ENCODE measurements around the gene AMBN.

The AMBN gene, protein sequence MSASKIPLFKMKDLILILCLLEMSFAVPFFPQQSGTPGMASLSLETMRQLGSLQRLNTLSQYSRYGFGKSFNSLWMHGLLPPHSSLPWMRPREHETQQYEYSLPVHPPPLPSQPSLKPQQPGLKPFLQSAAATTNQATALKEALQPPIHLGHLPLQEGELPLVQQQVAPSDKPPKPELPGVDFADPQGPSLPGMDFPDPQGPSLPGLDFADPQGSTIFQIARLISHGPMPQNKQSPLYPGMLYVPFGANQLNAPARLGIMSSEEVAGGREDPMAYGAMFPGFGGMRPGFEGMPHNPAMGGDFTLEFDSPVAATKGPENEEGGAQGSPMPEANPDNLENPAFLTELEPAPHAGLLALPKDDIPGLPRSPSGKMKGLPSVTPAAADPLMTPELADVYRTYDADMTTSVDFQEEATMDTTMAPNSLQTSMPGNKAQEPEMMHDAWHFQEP

DNA sequence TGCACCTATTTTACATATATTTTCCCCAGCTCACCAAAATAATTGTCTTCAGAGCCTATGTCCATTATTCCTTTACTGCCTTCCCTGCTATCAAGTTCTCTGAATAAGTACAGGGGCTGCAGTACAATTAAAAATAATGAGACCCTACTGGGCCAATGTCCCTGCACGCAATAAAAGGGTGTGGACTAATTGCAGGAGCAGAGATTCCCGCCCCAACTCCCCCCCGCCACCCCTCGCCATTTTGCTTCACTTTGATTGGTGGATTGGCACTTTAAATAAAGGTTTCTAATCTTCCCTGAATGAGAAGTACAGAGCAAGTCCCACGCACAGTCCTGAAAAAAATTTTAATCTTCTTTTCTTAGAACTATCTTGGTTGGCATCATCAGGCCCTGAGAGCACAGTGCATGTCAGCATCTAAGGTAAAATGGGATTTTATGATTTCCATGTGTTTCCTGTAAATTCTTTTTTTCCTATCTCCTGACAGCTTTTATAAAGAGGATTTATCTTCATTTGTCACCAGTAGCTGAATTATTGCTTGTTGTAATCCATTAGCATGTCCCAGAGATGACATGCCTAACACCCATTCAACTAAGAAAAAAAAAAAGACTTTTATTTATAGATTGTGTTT, at the start of gene AMBN:
Gene AMBN (plus strand): TSS at position 302 of the 628 bp plus-strand sequence. CDS start 103 bp downstream, at position 405.
- in situ Hi-C loops (cut with MboI; ENCODE audit: low sequenced_read_pairs): no loop called here

DNA sequence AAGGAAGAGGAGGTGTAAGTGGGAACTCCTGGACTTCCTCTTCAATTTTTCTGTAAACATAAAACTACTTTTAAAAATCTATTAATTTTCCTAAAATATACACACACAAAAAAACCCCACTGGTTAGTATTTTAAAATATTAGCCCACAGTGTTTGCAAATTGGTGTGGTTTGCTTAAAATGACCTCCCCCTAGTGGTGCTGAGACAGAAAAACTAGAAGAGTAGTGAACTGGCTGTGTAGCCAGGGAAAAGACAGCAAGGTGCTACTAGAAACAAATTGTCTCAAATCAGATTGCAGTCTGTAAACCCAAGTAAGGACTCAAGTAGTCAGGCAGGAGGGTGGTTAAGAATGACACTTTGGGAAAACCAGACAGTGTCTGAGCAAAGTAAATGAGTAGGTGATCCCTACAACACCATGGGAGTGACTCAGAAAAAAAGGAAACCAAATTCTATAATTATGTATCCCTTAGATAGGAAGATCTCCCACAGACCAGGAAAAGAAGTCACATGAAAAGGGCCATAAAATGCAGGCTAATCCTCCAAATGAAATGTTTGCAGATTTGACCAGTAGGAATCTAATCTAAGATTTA, 47.7 kb upstream of the AMBN start:
- in situ Hi-C loops (cut with MboI; ENCODE audit: low sequenced_read_pairs): no loop called here

- in situ Hi-C loops (cut with MboI; ENCODE audit: low sequenced_read_pairs): no loop called here
Measured at GRCh38 chr4:70556856-70557255, 35.2 kb upstream of the AMBN start.

DNA sequence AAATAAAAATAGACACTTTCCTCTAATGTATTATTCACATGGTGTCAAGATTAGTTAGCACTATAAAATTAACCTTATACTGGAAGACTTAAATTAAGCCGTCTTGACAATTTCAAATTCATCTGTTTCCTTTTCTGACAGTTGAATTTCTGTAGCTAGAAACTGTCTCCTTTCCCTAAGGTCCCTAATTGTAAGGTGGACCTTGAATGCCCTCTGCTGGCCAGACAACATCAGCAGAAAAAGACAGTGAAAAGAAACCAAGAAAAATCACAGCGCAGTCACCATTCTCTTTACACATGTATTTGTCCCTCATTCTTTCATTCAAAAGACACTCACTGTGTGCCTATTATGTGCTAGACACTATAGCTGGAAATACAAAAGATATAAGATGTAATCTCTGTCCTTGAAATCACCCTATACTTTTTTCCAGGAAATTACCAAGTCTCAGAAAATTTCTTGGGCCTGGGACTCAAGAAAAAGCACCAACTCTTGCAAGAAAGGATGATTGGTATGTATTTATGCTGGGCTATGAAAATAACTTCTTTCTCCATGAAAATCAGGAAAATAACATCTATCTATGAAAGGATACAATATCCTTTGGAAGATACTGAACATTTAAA, 32.7 kb upstream of the AMBN start:
- in situ Hi-C loops (cut with MboI; ENCODE audit: low sequenced_read_pairs): no loop called here

- in situ Hi-C loops (cut with MboI; ENCODE audit: low sequenced_read_pairs): no loop called here
Measured at GRCh38 chr4:70559924-70560323, 32.1 kb upstream of the AMBN start.

DNA sequence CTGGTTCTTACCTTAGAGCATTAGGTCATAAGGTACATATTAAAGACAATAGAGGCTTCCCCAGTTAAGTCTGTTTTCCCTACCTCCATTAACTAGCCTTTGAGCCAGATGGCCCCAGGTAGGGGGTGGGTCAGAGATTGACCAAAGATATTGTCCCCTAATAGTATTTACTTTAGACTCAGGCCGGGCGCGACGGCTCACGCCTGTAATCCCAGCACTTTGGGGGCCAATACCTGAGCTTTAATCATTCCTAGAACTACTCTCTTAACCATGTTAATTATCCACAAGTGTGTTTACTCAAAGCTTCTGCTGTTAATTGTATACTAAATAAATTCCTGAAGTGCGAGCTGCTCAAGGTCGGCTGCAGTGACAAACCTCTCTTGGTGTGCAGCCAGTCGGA, 28.0 kb upstream of the AMBN start:
- in situ Hi-C loops (cut with MboI; ENCODE audit: low sequenced_read_pairs): no loop called here

DNA sequence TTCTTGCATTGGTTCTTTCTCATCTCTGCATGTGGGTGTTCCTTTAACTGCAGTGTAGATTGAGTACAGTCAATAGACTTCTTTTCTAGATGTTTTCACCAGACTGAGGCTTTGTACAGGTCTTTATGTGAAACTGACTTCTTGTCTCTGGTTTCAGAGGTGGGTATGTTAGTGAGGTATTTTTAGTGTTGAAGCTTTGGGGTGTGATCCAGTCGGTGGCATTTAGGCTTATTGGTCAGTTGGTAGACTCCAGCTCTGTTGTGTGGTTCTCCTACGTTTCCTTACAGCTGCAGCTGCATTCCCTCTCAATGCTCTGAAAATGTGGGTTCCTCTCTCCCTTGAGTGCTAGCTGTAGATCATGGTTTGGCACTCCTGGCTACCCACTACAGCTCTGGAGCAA, 21.3 kb upstream of the AMBN start:
- in situ Hi-C loops (cut with MboI; ENCODE audit: low sequenced_read_pairs): no loop called here

DNA sequence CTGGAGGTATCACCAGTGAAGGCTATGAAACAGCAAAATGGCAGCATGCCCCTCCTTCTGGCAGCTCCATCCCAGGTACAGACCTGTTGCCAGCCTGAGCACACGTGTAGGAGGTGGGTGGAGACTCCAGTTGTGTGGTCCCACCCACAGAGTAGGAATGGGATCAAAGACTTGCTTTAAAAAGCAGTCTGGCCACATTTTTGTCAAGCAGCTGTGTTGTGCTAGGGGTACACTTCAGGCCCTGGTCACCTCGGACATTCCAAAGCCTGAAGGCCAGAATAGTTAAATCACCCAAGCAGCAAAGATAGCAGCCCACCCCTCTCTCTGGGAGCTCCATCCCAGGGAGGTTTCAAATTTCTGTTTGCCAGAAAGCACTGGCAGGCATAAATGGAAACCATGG, 20.3 kb upstream of the AMBN start:
- in situ Hi-C loops (cut with MboI; ENCODE audit: low sequenced_read_pairs): no loop called here

DNA sequence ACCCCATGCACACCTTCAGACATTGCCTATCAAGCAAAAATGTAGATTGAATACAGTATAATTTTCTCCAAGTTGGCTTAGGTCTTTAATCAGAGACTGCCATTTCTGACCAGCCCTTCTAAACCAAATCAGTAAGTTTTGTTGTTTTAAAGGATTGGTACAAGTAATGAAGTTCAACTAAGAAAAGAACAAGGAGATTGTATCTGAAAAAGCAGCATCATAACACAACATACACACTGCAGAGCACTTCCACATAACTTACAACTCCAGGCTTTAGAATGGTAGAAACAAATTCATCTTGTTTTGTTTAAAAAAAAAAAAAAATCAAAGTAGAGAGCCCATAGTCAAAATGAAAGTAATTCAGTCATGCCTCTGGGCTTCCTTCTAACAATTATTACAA, 16.1 kb upstream of the AMBN start:
- in situ Hi-C loops (cut with MboI; ENCODE audit: low sequenced_read_pairs): no loop called here

DNA sequence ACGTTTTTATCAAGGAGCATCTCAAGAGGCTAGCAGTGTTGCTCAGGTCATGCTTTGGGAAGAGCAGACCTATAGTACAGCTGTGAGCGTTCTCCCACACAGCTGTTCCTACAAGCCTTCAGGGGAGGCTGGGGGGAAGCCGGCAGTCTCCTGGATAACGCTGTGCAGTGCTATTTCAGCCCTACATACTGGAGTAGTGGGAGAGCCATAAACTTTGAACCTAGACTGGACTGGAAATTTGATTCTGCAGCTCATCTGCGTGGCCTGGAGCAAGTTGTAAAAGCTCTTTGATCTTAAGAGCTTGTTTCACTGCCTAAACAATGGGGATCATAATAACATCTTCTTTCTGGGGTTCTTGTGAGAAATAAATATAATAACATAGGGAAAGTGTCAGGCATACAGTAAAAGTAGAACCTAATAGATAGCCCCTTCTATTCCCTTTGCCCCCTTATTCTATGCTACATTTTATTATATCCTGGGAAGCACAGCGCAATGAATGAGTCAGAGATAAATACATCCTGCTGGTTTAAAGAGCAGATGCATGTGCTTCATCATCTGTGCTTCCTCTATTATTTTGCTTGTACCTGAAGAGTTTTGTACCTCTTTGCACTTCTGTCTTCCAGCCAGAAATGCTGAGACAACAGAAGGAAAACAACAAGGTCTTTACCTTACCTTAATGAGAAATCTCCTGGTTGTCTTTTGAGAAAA, 14.7 kb upstream of the AMBN start:
- in situ Hi-C loops (cut with MboI; ENCODE audit: low sequenced_read_pairs): no loop called here

DNA sequence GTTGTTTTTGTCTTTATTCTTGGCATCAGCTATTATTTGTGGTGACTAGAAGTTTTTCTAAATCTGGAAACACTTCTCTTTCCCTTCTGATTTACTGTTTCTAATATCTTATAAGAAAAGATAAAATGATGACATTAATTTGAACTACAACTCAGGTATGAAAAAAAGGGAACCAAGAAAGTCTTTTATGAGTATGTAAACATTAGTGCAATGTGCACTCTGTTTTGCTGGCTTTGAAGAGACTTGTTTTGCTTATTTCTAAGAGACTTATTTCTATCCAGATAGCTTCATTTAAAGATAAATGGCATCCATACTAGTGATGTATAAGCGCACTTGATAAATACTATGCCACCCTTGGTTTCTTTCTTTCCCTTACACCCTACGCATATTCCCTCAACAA, 10.1 kb upstream of the AMBN start:
- in situ Hi-C loops (cut with MboI; ENCODE audit: low sequenced_read_pairs): no loop called here

DNA sequence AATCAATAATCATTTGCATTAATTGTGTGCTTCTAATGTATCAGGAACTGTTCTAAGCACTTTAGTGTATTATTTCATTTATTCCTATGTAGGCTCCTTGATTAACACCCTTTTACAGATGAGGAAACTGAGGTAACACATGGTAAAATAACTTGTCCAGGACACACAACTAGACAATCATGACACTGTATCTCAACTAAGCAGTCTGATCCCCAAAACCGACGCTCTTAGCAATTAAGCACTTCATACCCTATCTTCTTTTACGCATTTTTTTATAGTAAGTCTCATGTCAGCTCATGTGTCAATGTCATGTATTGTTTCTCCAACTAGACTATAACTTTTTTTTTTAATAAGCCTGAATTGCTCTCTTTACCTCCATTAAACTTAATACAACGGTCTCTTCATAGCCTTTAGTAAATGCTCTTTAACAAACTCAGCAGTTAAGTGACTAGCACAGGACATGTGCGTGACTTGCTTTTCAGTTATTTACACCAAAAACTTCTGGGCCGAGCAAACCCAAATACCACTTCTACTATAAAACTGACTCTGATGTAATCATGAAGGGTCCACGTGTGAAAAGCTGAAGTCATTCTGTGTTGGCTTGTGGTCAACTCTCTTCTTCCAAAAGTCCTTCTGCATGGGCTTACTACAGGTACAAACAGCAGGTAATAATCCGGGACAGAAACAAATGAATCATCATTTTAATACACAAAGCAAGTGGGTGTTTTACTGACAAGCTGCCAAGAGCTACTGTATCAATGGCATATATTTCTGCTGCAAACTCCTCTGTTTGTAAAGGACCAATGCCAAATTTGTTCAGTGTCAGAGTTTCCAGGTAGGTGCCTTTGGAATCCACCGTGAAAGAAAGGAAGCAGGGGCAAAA, 7.9 kb upstream of the AMBN start:
- in situ Hi-C loops (cut with MboI; ENCODE audit: low sequenced_read_pairs): no loop called here

DNA sequence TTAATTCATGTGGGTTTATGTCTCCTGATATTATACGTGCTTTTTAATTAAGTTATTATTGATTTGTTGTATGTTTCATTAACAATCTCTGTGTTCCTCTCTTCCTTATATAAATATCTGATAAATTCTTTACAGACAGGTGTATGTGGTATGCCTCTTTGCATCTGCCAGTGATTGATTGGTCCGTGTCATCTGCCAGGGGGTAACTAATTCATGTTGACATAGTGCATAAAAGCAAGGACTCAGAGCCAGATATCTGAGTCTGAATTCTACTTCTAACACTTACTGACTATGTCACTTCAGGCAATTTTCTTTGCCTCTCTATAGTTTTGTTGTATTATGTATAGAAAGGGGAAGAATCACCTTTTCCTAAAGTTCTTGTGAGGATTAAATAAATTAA, 5.2 kb upstream of the AMBN start:
- in situ Hi-C loops (cut with MboI; ENCODE audit: low sequenced_read_pairs): no loop called here

- in situ Hi-C loops (cut with MboI; ENCODE audit: low sequenced_read_pairs): no loop called here
Measured at GRCh38 chr4:70589785-70590184, 2.3 kb upstream of the AMBN start.

- in situ Hi-C loops (cut with MboI; ENCODE audit: low sequenced_read_pairs): no loop called here
Measured at GRCh38 chr4:70594196-70594595, 2.1 kb downstream of the AMBN start.

- in situ Hi-C loops (cut with MboI; ENCODE audit: low sequenced_read_pairs): no loop called here
Measured at GRCh38 chr4:70600305-70600704, 8.2 kb downstream of the AMBN start.

DNA sequence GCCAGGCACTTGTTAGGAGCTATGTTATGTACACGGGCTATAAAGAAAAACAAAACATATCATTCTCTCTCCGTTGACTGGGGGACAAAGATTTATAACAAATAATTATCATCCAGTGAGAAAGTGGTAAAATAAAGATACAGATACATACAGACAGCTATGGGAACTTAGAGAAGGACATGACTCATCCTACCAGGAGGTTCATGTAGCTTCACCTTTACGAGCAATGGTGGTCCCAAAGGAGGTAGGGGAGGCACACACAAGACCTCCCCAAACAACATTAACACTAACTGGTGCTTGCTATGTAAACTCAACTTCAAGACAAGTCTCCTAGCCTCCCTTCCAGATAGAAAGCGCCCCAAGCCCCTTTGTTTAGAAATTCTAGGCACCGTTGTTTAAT, 8.9 kb downstream of the AMBN start:
- in situ Hi-C loops (cut with MboI; ENCODE audit: low sequenced_read_pairs): no loop called here

- in situ Hi-C loops (cut with MboI; ENCODE audit: low sequenced_read_pairs): no loop called here
Measured at GRCh38 chr4:70601422-70602039, 9.5 kb downstream of the AMBN start.

DNA sequence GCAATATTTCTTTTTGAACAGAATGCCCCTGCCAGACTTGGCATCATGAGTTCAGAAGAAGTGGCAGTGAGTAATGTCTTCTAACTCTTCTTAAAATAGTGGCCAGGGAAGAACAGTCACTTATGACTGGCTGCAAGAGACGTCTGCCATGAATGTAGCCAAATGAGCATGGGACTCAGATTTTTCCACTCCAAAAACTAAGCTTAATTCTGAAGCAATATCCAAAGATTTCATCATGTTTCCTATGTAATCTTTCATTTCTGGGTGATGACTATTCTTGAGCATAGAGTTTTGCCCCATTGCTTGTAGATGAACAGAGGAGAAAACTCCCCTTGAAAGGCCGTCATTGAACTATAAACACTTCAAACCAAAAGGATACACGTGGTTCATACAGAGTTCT, 11.8 kb downstream of the AMBN start:
- in situ Hi-C loops (cut with MboI; ENCODE audit: low sequenced_read_pairs): no loop called here

GRCh38 chr4:70606459-70606858, 14.4 kb downstream of the AMBN start:
- in situ Hi-C loops (cut with MboI; ENCODE audit: low sequenced_read_pairs): no loop called here
